Measurements from ENCODE around the gene LPO.

The LPO gene

DNA sequence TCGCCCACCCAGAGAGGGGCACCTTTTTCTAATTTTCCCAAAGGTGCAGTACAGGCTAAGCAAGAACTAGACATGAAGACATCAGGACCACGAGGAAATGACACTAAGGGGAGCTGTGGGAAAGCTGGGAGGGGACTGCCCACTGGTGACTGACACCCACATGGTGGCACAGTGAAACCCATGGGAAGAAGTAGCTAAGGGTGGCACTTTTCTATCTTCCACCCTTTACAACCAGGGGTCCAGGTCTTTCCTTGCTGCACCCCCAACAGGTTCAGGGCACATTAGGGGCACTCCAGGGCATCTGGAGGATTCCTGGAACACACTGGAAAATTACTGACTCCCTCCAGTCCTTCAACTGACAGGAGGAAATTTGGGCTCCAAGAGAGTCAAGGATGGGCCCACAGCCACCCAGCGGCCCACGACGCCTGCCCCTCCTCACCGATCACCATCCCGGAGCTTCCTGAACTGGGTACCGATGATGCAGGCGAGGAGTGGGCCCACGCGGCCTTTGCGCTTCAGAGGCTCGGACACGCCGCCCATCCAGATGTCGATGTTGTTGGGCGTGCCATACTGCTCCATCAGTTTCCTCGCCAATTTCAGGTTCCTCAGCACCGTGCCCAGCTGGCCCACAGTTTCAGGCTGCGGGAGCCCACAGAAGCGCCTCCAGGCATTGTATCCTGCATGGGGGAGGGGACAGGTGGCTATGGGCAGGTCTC lies 33.0 kb downstream of the LPO start:
- H3K27ac ChIP-seq, result no peak overlapping the region
- H3K4me3 ChIP-seq (ENCODE audit: low read depth in 1 of 2, low read length in 1 of 2), result no peak overlapping the region
- TF ChIP-seq, protein P1, sequence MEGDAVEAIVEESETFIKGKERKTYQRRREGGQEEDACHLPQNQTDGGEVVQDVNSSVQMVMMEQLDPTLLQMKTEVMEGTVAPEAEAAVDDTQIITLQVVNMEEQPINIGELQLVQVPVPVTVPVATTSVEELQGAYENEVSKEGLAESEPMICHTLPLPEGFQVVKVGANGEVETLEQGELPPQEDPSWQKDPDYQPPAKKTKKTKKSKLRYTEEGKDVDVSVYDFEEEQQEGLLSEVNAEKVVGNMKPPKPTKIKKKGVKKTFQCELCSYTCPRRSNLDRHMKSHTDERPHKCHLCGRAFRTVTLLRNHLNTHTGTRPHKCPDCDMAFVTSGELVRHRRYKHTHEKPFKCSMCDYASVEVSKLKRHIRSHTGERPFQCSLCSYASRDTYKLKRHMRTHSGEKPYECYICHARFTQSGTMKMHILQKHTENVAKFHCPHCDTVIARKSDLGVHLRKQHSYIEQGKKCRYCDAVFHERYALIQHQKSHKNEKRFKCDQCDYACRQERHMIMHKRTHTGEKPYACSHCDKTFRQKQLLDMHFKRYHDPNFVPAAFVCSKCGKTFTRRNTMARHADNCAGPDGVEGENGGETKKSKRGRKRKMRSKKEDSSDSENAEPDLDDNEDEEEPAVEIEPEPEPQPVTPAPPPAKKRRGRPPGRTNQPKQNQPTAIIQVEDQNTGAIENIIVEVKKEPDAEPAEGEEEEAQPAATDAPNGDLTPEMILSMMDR (IDR thresholded peaks at IDR 0.05), result no peak
- no peaks in the 10 kb centered on the region for H3K9me3 ChIP-seq
- peaks cover 36 to 45% of the 10 kb centered on the region in 2 experiments for H3K4me1 ChIP-seq (ENCODE audit: control insufficient read depth in 1 of 2, insufficient read depth in 1 of 2, low read depth in 1 of 2, low read length in 1 of 2)
- no peaks in the 10 kb centered on the region for H3K27me3 ChIP-seq
- H3K36me3 ChIP-seq, result no peaks in the 10 kb centered on the region

DNA sequence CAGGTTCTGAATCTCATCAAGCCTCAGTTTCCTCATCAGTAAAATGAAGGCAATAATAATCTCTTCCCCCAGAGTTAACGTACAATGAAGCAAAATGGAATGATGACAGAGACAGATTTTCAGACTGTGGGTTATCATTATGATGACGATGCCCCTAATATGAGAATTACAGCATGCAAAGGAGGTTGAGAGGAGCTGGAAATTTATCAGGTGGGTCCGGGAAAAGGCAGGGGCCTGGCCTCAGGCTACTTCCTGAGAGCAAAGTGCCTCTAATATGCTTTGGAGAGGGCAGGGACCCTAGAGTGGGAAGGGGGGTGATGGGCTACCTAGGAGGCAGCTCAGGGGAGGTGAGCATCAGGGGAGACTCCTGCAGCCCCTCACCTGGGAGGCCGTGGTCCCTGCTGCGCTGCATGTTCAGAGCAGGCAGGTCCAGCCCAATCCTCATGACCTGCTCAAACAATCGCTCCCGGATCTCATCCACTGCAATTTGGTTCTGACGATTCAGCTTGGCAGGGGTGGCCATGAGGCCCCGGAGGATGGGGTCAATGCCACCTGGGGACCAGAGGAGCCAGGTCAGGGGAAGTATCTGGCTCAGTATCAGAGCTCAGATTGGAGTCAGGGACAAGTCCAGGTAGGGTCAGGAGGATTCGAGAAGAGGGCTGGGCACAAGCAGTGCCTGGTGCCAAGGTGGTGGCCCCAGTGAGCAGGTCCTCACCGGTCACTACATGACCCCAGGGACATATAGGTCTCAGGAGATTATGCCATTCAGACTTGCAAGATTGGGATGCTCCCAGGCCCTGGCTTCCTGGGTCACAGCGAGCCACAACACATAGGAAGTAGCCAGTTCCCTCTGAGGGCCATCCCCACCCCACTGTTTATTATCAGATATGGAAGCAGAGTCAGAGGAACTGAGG lies 34.2 kb downstream of the LPO start:
- Histone ChIP-seq H3K4me3 (ENCODE audit: low read depth in 1 of 2, low read length in 1 of 2) (no peak overlapping the region), H3K27me3 (no peaks in the 10 kb centered on the region), H3K4me1 (ENCODE audit: control insufficient read depth in 1 of 2, insufficient read depth in 1 of 2, low read depth in 1 of 2, low read length in 1 of 2) (peaks cover 43 to 54% of the 10 kb centered on the region in 2 experiments), H3K9me3 (no peaks in the 10 kb centered on the region), H3K27ac (no peak overlapping the region), H3K36me3 (no peaks in the 10 kb centered on the region)
- TF ChIP-seq, protein P1 (IDR thresholded peaks at IDR 0.05), result no peak

DNA sequence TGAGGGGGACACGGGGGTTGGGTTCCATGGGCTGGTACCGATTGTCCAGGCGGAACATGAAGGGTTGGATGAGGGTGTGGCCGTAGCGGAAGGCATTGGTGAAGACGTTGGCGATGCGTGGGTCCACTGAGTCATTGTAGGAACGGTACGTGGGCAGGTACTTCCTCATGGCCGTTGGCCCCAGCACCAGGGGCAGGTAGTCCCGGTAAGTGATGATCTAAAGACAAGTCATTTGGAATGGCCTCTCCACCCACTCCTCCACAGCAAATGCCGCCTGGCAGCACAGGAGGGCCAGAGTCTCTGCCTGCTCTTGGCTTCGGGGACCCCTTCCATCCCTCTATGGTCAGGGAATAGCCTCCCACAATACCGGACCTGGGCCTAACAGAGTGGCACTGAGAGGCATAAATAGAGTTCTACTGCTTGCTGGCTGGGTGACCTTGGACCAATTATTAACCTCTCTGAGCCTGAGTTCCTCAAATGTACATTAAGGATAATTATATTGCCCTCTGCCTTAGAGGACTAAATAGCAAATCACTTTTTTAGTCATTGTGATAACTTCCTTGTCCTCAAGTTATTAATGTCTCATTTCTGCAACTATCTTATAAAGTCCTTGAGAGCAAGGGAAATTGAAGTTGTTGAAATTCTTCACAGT lies 35.2 kb downstream of the LPO start:
- H3K4me3 ChIP-seq (ENCODE audit: low read depth in 1 of 2, low read length in 1 of 2), result no peak overlapping the region
- H3K4me1 ChIP-seq (ENCODE audit: control insufficient read depth in 1 of 2, insufficient read depth in 1 of 2, low read depth in 1 of 2, low read length in 1 of 2), result peaks cover 52 to 60% of the 10 kb centered on the region in 2 experiments
- no peaks in the 10 kb centered on the region for H3K9me3 ChIP-seq
- H3K27me3 ChIP-seq, result no peaks in the 10 kb centered on the region
- H3K36me3 ChIP-seq, result no peaks in the 10 kb centered on the region
- no peak overlapping the region for H3K27ac ChIP-seq
- TF ChIP-seq, protein P1 (IDR thresholded peaks at IDR 0.05), result no peak

DNA sequence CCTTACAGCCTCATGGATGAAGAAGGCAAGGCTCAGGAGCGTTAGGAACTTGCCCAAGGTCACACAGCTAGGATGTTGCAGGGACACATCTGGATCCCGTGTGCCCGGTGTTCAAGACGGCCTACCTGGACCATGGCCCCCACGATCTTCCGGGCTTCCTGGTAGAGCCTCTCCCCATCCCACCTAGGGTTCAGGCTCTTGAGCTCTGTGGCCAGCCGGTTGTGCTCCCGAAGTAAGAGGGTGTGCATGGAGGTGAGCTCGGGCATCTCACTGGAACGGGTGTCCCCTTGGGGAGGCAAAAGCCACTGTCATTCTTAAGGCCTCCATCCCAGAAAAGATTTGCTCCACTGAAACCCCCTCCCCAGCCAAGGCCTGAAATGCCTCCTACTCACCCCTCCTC lies 37.0 kb downstream of the LPO start:
- TF ChIP-seq, protein P1 (IDR thresholded peaks at IDR 0.05), result no peak
- Histone ChIP-seq H3K4me1 (ENCODE audit: control insufficient read depth in 1 of 2, insufficient read depth in 1 of 2, low read depth in 1 of 2, low read length in 1 of 2) (peaks cover 69 to 77% of the 10 kb centered on the region in 2 experiments), H3K27me3 (no peaks in the 10 kb centered on the region), H3K9me3 (no peaks in the 10 kb centered on the region), H3K4me3 (ENCODE audit: low read depth in 1 of 2, low read length in 1 of 2) (no peak overlapping the region), H3K36me3 (no peaks in the 10 kb centered on the region), H3K27ac (no peak overlapping the region)

DNA sequence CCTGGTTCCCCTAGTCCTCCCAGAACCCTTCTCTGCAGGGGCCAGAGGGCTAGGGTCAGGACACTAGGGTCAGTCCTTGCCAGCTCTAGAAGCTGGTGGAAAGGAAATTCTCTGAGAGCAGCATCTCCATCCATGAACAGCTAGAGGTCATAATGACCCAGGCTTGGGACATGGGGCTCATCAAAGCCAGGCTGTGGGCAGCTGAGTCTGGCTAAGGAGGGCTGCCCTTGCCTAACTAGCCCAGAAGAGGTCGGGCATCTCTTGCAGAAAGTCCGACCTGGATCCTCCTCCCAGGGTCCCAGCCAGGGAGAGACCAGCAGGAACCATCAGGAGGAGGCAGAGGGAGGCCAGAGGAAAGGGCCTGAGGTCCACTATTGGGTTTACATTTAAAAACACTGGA lies 38.0 kb downstream of the LPO start:
- H3K9me3 ChIP-seq, result no peaks in the 10 kb centered on the region
- peaks cover 77 to 79% of the 10 kb centered on the region in 2 experiments for H3K4me1 ChIP-seq (ENCODE audit: control insufficient read depth in 1 of 2, insufficient read depth in 1 of 2, low read depth in 1 of 2, low read length in 1 of 2)
- H3K27me3 ChIP-seq, result no peaks in the 10 kb centered on the region
- TF ChIP-seq, protein P1 (IDR thresholded peaks at IDR 0.05), result no peak
- no peak overlapping the region for H3K4me3 ChIP-seq (ENCODE audit: low read depth in 1 of 2, low read length in 1 of 2)
- no peaks in the 10 kb centered on the region for H3K36me3 ChIP-seq
- H3K27ac ChIP-seq, result no peak overlapping the region

All from neutrophil (primary cell).